Natural killer cell (primary cell): ENCODE measurements around the gene IRX3. TPM values are rescaled to one million over a fixed set of nuclear protein-coding genes. Genes with fewer than 3 reads are reported as not detected.

Experiments used
- ATAC-seq, 3 donors: fragments of 150-1000 bp in 2 of 3; fragments of 200-7000 bp in 1 of 3; cut with Tn5 transposase; 1 replicate in 1 of 3; 2 replicates in 2 of 3; pipeline ENCODE4 v1.10.0; 2021; ENCODE audit warnings: mild to moderate bottlenecking in 2 of 3, moderate library complexity in 2 of 3
- DNase-seq, 2 donors: peaks; one replicate each; pipeline versions ENCODE4 v3.0.0 to v3.0.0-alpha.2; 2013 to 2021; ENCODE audit warnings: mixed read lengths in 1 of 2
- H3K27ac ChIP-seq: one replicate; pipeline ENCODE4 v1.5.1; 2013; ENCODE audit warnings: mild to moderate bottlenecking, low read length
- H3K27me3 ChIP-seq: one replicate; pipeline ENCODE4 v1.6.1; 2013; ENCODE audit warnings: low read length; ENCODE audit not compliant: control insufficient read depth, insufficient read depth
- H3K36me3 ChIP-seq: one replicate; pipeline ENCODE4 v1.6.1; 2013; ENCODE audit warnings: low read length; ENCODE audit not compliant: control insufficient read depth, insufficient read depth
- H3K4me1 ChIP-seq: one replicate; pipeline ENCODE4 v1.6.1; 2013; ENCODE audit warnings: low read length; ENCODE audit not compliant: control insufficient read depth, insufficient read depth
- H3K4me3 ChIP-seq: one replicate; pipeline ENCODE4 v1.5.1; 2013; ENCODE audit warnings: low read length
- H3K9me3 ChIP-seq: one replicate; pipeline ENCODE4 v1.6.1; 2013; ENCODE audit warnings: low read length; ENCODE audit not compliant: control insufficient read depth, insufficient read depth
- H3K27ac Mint-ChIP-seq, 2 donors: one replicate each; pipeline ENCODE4 v1.8.0; 2022; ENCODE audit warnings: mild to moderate bottlenecking in 2 of 2, mixed read lengths in 2 of 2, moderate library complexity in 1 of 2
- H3K27me3 Mint-ChIP-seq, 2 donors: one replicate each; pipeline ENCODE4 v1.8.0; 2022; ENCODE audit warnings: low read depth in 2 of 2, mixed read lengths in 2 of 2
- H3K36me3 Mint-ChIP-seq: one replicate; pipeline ENCODE4 v1.8.0; 2022; ENCODE audit warnings: mixed read lengths
- H3K4me1 Mint-ChIP-seq, 2 donors: one replicate each; pipeline ENCODE4 v1.8.0; 2022; ENCODE audit warnings: mixed read lengths in 2 of 2
- H3K4me3 Mint-ChIP-seq: one replicate; pipeline ENCODE4 v1.8.0; 2022; ENCODE audit warnings: mild to moderate bottlenecking, moderate library complexity, mixed read lengths
- H3K9me3 Mint-ChIP-seq, 2 donors: one replicate each; pipeline ENCODE4 v1.8.0; 2022; ENCODE audit warnings: mixed read lengths in 2 of 2
- CTCF ChIP-seq: fragments of 200-600 bp; IDR thresholded peaks from one replicate; pipeline ENCODE4 v1.8.0; 2022; ENCODE audit warnings: antibody characterized with exemption
- WGBS: methylation state at CpG from one replicate; pipeline ENCODE4 v1.1.7; 2013; ENCODE audit warnings: missing lambda C conversion rate; ENCODE audit not compliant: insufficient coverage; 5-methylcytosine and 5-hydroxymethylcytosine counted together
- intact Hi-C: fragments of 100-400 bp; cut with micrococcal nuclease; formaldehyde crosslinking; loops from one replicate; pipeline ENCODE4 v1.14.2; 2022
- total RNA-seq, 4 donors: library from RNA; stranded (reverse); fragments of 120-200 nt in 1 of 4; gene quantifications; one replicate each; pipeline versions ENCODE4 v1.2.3 to v1.2.4, GENCODE V29; 2013 to 2022

Gene IRX3
- total RNA-seq, 3 donors from 2014 or later (not counting 1 experiment from before 2014, with no cell fraction given): not detected

- Mint-ChIP-seq H3K9me3 (peaks cover 2 to 4% of the 10 kb centered on the region in 2 donors), H3K27me3 (peaks cover 0 to 5% of the 10 kb centered on the region in 2 donors), H3K4me3 (no peak overlapping the region), H3K36me3 (no peaks in the 10 kb centered on the region), H3K27ac (no peak overlapping the region), H3K4me1 (no peaks in the 10 kb centered on the region)
- Histone ChIP-seq H3K36me3 (no peaks in the 10 kb centered on the region), H3K27ac (no peak overlapping the region), H3K4me1 (no peaks in the 10 kb centered on the region), H3K27me3 (no peaks in the 10 kb centered on the region), H3K4me3 (no peak overlapping the region), H3K9me3 (no peaks in the 10 kb centered on the region)
- ATAC-seq: no peak
- DNase-seq: no peak
- whole genome bisulfite sequencing: 65% methylated on average over 5 of the region's 6 CpGs
- intact Hi-C loops: no loop called here
- no peak for TF ChIP-seq CTCF
Observed at GRCh38 chr16:54241525-54241924, 45.1 kb downstream of the IRX3 start.

GRCh38 chr16:54240271-54241129, 46.1 kb downstream of the IRX3 start:
- H3K27ac ChIP-seq: no peak overlapping the region
- Mint-ChIP-seq H3K4me1 (no peaks in the 10 kb centered on the region), H3K9me3 (no peaks in the 10 kb centered on the region), H3K27me3 (peaks cover 4% of the 10 kb centered on the region in 2 donors), H3K36me3 (no peaks in the 10 kb centered on the region), H3K4me3 (no peak overlapping the region), H3K27ac (no peak overlapping the region)
- DNase-seq (no peak), ATAC-seq (no peak)
- no peaks in the 10 kb centered on the region for H3K36me3 ChIP-seq
- no peak overlapping the region for H3K4me3 ChIP-seq
- no peaks in the 10 kb centered on the region for H3K9me3 ChIP-seq
- no peak for TF ChIP-seq CTCF
- WGBS: 86% methylated on average over 9 of the region's 9 CpGs
- H3K4me1 ChIP-seq: no peaks in the 10 kb centered on the region
- intact Hi-C loops: no loop called here
- H3K27me3 ChIP-seq: no peaks in the 10 kb centered on the region

- H3K27me3 ChIP-seq: no peaks in the 10 kb centered on the region
- no peak overlapping the region for H3K27ac ChIP-seq
- no peaks in the 10 kb centered on the region for H3K36me3 Mint-ChIP-seq
- DNase-seq: no peak
- H3K4me3 Mint-ChIP-seq: no peak overlapping the region
- TF ChIP-seq CTCF: no peak
- no peak for ATAC-seq
- H3K27ac Mint-ChIP-seq: no peak overlapping the region
- no peaks in the 10 kb centered on the region for H3K9me3 Mint-ChIP-seq
- H3K36me3 ChIP-seq: no peaks in the 10 kb centered on the region
- peaks cover 6 to 10% of the 10 kb centered on the region in 2 donors for H3K27me3 Mint-ChIP-seq
- H3K4me1 ChIP-seq: no peaks in the 10 kb centered on the region
- WGBS: 81% methylated on average over 8 of the region's 8 CpGs
- intact Hi-C loops: no loop called here
- H3K9me3 ChIP-seq: no peaks in the 10 kb centered on the region
- no peak overlapping the region for H3K4me3 ChIP-seq
- no peaks in the 10 kb centered on the region for H3K4me1 Mint-ChIP-seq
Observed at GRCh38 chr16:54239456-54239855, 47.1 kb downstream of the IRX3 start.
